T-cell (primary cell): ENCODE measurements around the gene RIOK1. TPM values are rescaled to one million over a fixed set of nuclear protein-coding genes. Genes with fewer than 3 reads are reported as not detected.

Source experiments
- ATAC-seq, 4 experiments: fragments of 200-7000 bp in 3 of 4; fragments of 150-1000 bp in 1 of 4; cut with Tn5 transposase; replicated peaks in 1 of 4; 1 replicate in 3 of 4; 2 replicates in 1 of 4; pipeline ENCODE4 v1.10.0; 2021; ENCODE audit warnings: moderate library complexity in 3 of 4, mild to moderate bottlenecking in 2 of 4, moderate number of reproducible peaks in 1 of 4
- CTCF ChIA-PET, 2 donors: fragments of 300-600 bp; sonication (Branson Sonifier 250); formaldehyde crosslinking; loops; one replicate each; lab custom pipeline; 2022; ENCODE audit warnings: antibody characterized with exemption in 2 of 2; lab: Charles Lee
- POLR2A ChIA-PET, 2 donors: fragments of 300-600 bp; sonication (Branson Sonifier 250); formaldehyde crosslinking; loops; one replicate each; lab custom pipeline; 2022; ENCODE audit warnings: antibody characterized with exemption in 2 of 2; lab: Charles Lee
- DNase-seq, 35 experiments: peaks; one replicate each; pipeline versions ENCODE4 v3.0.0 to v3.0.0-alpha.2; 2013 to 2023
- H3K27ac ChIP-seq: one replicate; pipeline ENCODE4 v1.5.1; 2013; ENCODE audit warnings: low read length
- H3K27me3 ChIP-seq, 2 experiments: replicated peaks in 1 of 2; 1 replicate in 1 of 2; 2 replicates in 1 of 2; pipeline versions ENCODE4 v1.6.1 to v1.7.0; 2013; ENCODE audit warnings: low read length in 1 of 2, mixed read lengths in 1 of 2; ENCODE audit not compliant: control insufficient read depth in 2 of 2, insufficient read depth in 2 of 2; ENCODE audit errors: extremely low read depth in 1 of 2
- H3K36me3 ChIP-seq, 2 donors: 1 replicate in 1 of 2; 2 replicates in 1 of 2; pipeline versions ENCODE4 v1.6.1 to v1.7.0; 2013; ENCODE audit warnings: low read length in 1 of 2; ENCODE audit not compliant: control insufficient read depth in 2 of 2, insufficient read depth in 1 of 2; ENCODE audit errors: extremely low read depth in 1 of 2
- H3K4me1 ChIP-seq, 2 experiments: 1 replicate in 1 of 2; 2 replicates in 1 of 2; pipeline versions ENCODE4 v1.6.1 to v1.7.0; 2013; ENCODE audit warnings: low read length in 2 of 2, mixed read lengths in 1 of 2; ENCODE audit not compliant: insufficient read depth in 2 of 2, control insufficient read depth in 1 of 2; ENCODE audit errors: extremely low read depth in 1 of 2
- H3K4me3 ChIP-seq, 2 donors: 1 replicate in 1 of 2; 2 replicates in 1 of 2; pipeline versions ENCODE4 v1.5.1 to v1.7.0; 2013; ENCODE audit warnings: mild to moderate bottlenecking in 2 of 2, low read length in 1 of 2, moderate library complexity in 1 of 2; ENCODE audit not compliant: control insufficient read depth in 1 of 2; ENCODE audit errors: extremely low read depth in 1 of 2
- H3K9me3 ChIP-seq: 2 replicates; pipeline ENCODE4 v1.7.0; 2013
- H3K27ac Mint-ChIP-seq, 2 donors: one replicate each; pipeline ENCODE4 v1.8.0; 2020 to 2021; ENCODE audit warnings: mild to moderate bottlenecking in 2 of 2, mixed read lengths in 2 of 2
- H3K27me3 Mint-ChIP-seq, 2 donors: one replicate each; pipeline ENCODE4 v1.8.0; 2021 to 2022; ENCODE audit warnings: mixed read lengths in 2 of 2
- H3K36me3 Mint-ChIP-seq: one replicate; pipeline ENCODE4 v1.8.0; 2021; ENCODE audit warnings: mixed read lengths
- H3K4me1 Mint-ChIP-seq, 3 donors: one replicate each; pipeline ENCODE4 v1.8.0; 2020 to 2022; ENCODE audit warnings: mixed read lengths in 3 of 3, mild to moderate bottlenecking in 1 of 3
- H3K4me3 Mint-ChIP-seq, 3 donors: one replicate each; pipeline ENCODE4 v1.8.0; 2020 to 2022; ENCODE audit warnings: mild to moderate bottlenecking in 3 of 3, mixed read lengths in 3 of 3, moderate library complexity in 3 of 3
- H3K9me3 Mint-ChIP-seq, 3 donors: one replicate each; pipeline ENCODE4 v1.8.0; 2020 to 2022; ENCODE audit warnings: mixed read lengths in 3 of 3
- WGBS: methylation state at CpG from one replicate; pipeline ENCODE4 v1.1.5; 2013; ENCODE audit warnings: missing lambda C conversion rate; ENCODE audit not compliant: insufficient coverage; 5-methylcytosine and 5-hydroxymethylcytosine counted together
- total RNA-seq, 35 experiments: library from RNA in 6 of 35; stranded (reverse) in 6 of 35; fragments of 120-200 nt in 1 of 35; gene quantifications; one replicate each; pipeline versions ENCODE4 v1.2.1 to v1.2.4 and lab custom pipeline; 2013 to 2026

Gene RIOK1
- total RNA-seq, 5 donors from 2014 or later (not counting 1 experiment from before 2014, with no cell fraction given) = 27.4 to 42.9 (median 34.6) TPM

- H3K36me3 ChIP-seq = no peaks in the 10 kb centered on the region
- ATAC-seq = no peak
- H3K9me3 ChIP-seq = no peaks in the 10 kb centered on the region
- POLR2A ChIA-PET = no interaction called here
- no peak overlapping the region for H3K4me3 Mint-ChIP-seq
- H3K27ac ChIP-seq = no peak overlapping the region
- H3K27ac Mint-ChIP-seq = no peak overlapping the region
- H3K27me3 Mint-ChIP-seq = peaks cover 2 to 7% of the 10 kb centered on the region in 2 donors
- DNase-seq = no peak
- H3K4me1 ChIP-seq = no peaks in the 10 kb centered on the region
- no peaks in the 10 kb centered on the region for H3K36me3 Mint-ChIP-seq
- WGBS = no CpG with 5 or more reads among the region's 4 CpGs
- no peak overlapping the region for H3K4me3 ChIP-seq
- peaks cover 0 to 2% (median 0%) of the 10 kb centered on the region in 3 donors for H3K4me1 Mint-ChIP-seq
- peaks cover 0 to 3% of the 10 kb centered on the region in 2 experiments for H3K27me3 ChIP-seq
- CTCF ChIA-PET = no interaction called here
- no peaks in the 10 kb centered on the region for H3K9me3 Mint-ChIP-seq
Observed at GRCh38 chr6:7378740-7379139, 10.9 kb upstream of the RIOK1 start.

GRCh38 chr6:7381092-7381491, 8.5 kb upstream of the RIOK1 start:
- Histone ChIP-seq H3K36me3 (no peaks in the 10 kb centered on the region), H3K27me3 (peaks cover 0 to 7% of the 10 kb centered on the region in 2 experiments), H3K27ac (no peak overlapping the region), H3K9me3 (no peaks in the 10 kb centered on the region), H3K4me1 (no peaks in the 10 kb centered on the region), H3K4me3 (no peak overlapping the region)
- Mint-ChIP-seq H3K9me3 (no peaks in the 10 kb centered on the region), H3K4me1 (no peaks in the 10 kb centered on the region), H3K27me3 (peaks cover 0 to 3% of the 10 kb centered on the region in 2 donors), H3K4me3 (no peak overlapping the region), H3K36me3 (no peaks in the 10 kb centered on the region), H3K27ac (no peak overlapping the region)
- ChIA-PET POLR2A (no interaction called here), CTCF (no interaction called here)
- WGBS = no CpG with 5 or more reads among the region's 1 CpG
- no peak for DNase-seq
- no peak for ATAC-seq

- H3K36me3 ChIP-seq = peaks cover 0 to 11% of the 10 kb centered on the region in 2 donors
- no peak for DNase-seq
- peaks cover 16 to 26% of the 10 kb centered on the region in 2 experiments for H3K4me1 ChIP-seq
- H3K4me1 Mint-ChIP-seq = peaks cover 44 to 51% (median 47%) of the 10 kb centered on the region in 3 donors
- H3K9me3 Mint-ChIP-seq = no peaks in the 10 kb centered on the region
- peak overlapping the region; percentile 82 to 98 (median 91) for H3K4me3 Mint-ChIP-seq
- peak overlapping the region; percentile 100 for H3K27ac ChIP-seq
- H3K27ac Mint-ChIP-seq = peak overlapping the region; percentile 97 to 99
- WGBS = 2% methylated on average over 9 of the region's 11 CpGs
- no peak for ATAC-seq
- ChIA-PET POLR2A (interaction anchor here in 1 of 2 donors (0.8 to 1.1 kb wide), 3 partner anchors 77 to 201 kb away, joined by 4 read pairs; partner anchors contain the start of gene SNRNP48), CTCF (interaction anchor here in 1 of 2 donors (2.0 kb wide), 1 partner anchor 114 kb away, joined by 7 read pairs; no protein-coding TSS in a partner anchor)
- H3K4me3 ChIP-seq = peak overlapping the region; percentile 85 to 87
- peaks cover 13% of the 10 kb centered on the region for H3K36me3 Mint-ChIP-seq
- H3K9me3 ChIP-seq = no peaks in the 10 kb centered on the region
- peaks cover 0 to 3% of the 10 kb centered on the region in 2 experiments for H3K27me3 ChIP-seq
- H3K27me3 Mint-ChIP-seq = no peaks in the 10 kb centered on the region
Observed at GRCh38 chr6:7389162-7389450, 502 bp upstream of the RIOK1 start.

DNA sequence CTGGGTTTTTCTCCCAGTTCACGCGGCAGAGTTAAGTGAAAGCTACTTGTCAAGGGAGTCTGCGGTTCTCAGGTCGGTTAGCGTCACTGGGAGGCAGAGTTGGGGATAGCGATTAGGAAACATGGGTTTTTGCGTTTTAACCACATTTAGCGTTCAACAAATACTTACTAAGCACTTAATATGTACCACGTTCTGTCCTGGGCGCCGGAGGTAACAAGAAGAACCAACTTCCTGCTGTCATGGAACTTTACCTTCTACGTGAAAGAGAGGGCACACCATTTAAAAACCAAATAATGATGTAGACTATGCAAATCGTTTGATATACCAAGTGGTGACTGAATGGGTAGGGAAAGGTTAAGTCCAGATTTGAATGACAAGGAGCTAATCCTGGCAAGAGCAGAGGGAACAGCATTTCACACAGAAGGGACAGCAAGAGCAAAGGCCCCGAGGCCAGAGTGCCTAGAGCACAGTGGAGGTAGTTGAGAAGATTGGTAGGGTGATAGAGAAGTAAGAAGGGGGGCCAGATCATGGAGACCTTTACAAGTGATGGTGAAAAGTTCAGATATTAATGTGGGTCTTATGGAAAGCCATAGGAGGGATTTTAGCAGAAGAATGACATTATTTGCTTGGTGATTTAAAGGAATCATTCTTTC, 744 bp downstream of the RIOK1 start:
- Histone ChIP-seq H3K4me3 (peak overlapping the region; percentile 85 to 87), H3K4me1 (peaks cover 16 to 26% of the 10 kb centered on the region in 2 experiments), H3K36me3 (peaks cover 2 to 18% of the 10 kb centered on the region in 2 donors), H3K27ac (peak overlapping the region; percentile 100), H3K27me3 (no peaks in the 10 kb centered on the region), H3K9me3 (no peaks in the 10 kb centered on the region)
- Mint-ChIP-seq H3K9me3 (no peaks in the 10 kb centered on the region), H3K27me3 (no peaks in the 10 kb centered on the region), H3K4me1 (peaks cover 44 to 51% (median 47%) of the 10 kb centered on the region in 3 donors), H3K27ac (peak overlapping the region; percentile 97 to 99), H3K4me3 (peak overlapping the region; percentile 82 to 98 (median 91)), H3K36me3 (peaks cover 17% of the 10 kb centered on the region)
- 2% methylated on average over 3 of the region's 14 CpGs for WGBS
- ChIA-PET POLR2A (interaction anchor here in 1 of 2 donors (0.6 to 1.0 kb wide), 4 partner anchors 46 to 93 kb away, joined by 3 to 4 read pairs (median 4); no protein-coding TSS in a partner anchor), CTCF (interaction anchor here in 1 of 2 donors (1.0 to 2.0 kb wide), 3 partner anchors 10 to 200 kb away, joined by 4 to 7 read pairs (median 4); partner anchors contain the start of gene SNRNP48)
- DNase-seq = peak in 14 of 35 experiments; percentile 9 to 75 (median 24)
- ATAC-seq = peak; percentile 3 to 26 (median 12)

GRCh38 chr6:7391151-7391550, 1.5 kb downstream of the RIOK1 start:
- H3K27me3 Mint-ChIP-seq = no peaks in the 10 kb centered on the region
- peaks cover 2 to 18% of the 10 kb centered on the region in 2 donors for H3K36me3 ChIP-seq
- no peak for DNase-seq
- WGBS = 90% methylated on average over 1 of the region's 4 CpGs
- H3K9me3 ChIP-seq = no peaks in the 10 kb centered on the region
- peak overlapping the region in 1 of 2 donors; percentile 99 for H3K27ac Mint-ChIP-seq
- ATAC-seq = no peak
- H3K27ac ChIP-seq = peak overlapping the region; percentile 100
- no peak overlapping the region for H3K4me3 ChIP-seq
- ChIA-PET CTCF (interaction anchor here (0.6 to 1.2 kb wide), 3 partner anchors 10 to 84 kb away, joined by 3 to 4 read pairs (median 3); no protein-coding TSS in a partner anchor), POLR2A (no interaction called here)
- H3K27me3 ChIP-seq = no peaks in the 10 kb centered on the region
- peaks cover 44 to 51% (median 47%) of the 10 kb centered on the region in 3 donors for H3K4me1 Mint-ChIP-seq
- H3K4me1 ChIP-seq = peaks cover 16 to 26% of the 10 kb centered on the region in 2 experiments
- peaks cover 21% of the 10 kb centered on the region for H3K36me3 Mint-ChIP-seq
- no peaks in the 10 kb centered on the region for H3K9me3 Mint-ChIP-seq
- H3K4me3 Mint-ChIP-seq = peak overlapping the region; percentile 82 to 98 (median 91)

- Histone ChIP-seq H3K9me3 (no peaks in the 10 kb centered on the region), H3K4me3 (no peak overlapping the region), H3K36me3 (peaks cover 2 to 29% of the 10 kb centered on the region in 2 donors), H3K4me1 (peaks cover 16 to 26% of the 10 kb centered on the region in 2 experiments), H3K27me3 (no peaks in the 10 kb centered on the region), H3K27ac (no peak overlapping the region)
- CTCF ChIA-PET = interaction anchor here in 1 of 2 donors (1.0 kb wide), 1 partner anchor 92 kb away, joined by 3 read pairs; no protein-coding TSS in a partner anchor
- Mint-ChIP-seq H3K4me1 (peaks cover 44 to 51% (median 47%) of the 10 kb centered on the region in 3 donors), H3K4me3 (no peak overlapping the region), H3K36me3 (peaks cover 21% of the 10 kb centered on the region), H3K27me3 (no peaks in the 10 kb centered on the region), H3K9me3 (no peaks in the 10 kb centered on the region), H3K27ac (no peak overlapping the region)
- DNase-seq (no peak), ATAC-seq (no peak)
- 83% methylated on average over 1 of the region's 6 CpGs for WGBS
- POLR2A ChIA-PET = interaction anchor here (0.5 to 0.9 kb wide), 4 partner anchors 15 to 710 kb away, joined by 3 to 4 read pairs (median 3); partner anchors contain the start of gene EEF1E1 (in 1 of the 2)
Observed at GRCh38 chr6:7392402-7392801, 2.8 kb downstream of the RIOK1 start.
